ENCODE results near the gene NR3C2.
A peak's percentile ranks its signal among the peaks of the same experiment; 100 is the strongest.

The NR3C2 gene
- 0 to 1.8 (median 0.57) reads per million in 18 experiments for total RNA-seq

DNA sequence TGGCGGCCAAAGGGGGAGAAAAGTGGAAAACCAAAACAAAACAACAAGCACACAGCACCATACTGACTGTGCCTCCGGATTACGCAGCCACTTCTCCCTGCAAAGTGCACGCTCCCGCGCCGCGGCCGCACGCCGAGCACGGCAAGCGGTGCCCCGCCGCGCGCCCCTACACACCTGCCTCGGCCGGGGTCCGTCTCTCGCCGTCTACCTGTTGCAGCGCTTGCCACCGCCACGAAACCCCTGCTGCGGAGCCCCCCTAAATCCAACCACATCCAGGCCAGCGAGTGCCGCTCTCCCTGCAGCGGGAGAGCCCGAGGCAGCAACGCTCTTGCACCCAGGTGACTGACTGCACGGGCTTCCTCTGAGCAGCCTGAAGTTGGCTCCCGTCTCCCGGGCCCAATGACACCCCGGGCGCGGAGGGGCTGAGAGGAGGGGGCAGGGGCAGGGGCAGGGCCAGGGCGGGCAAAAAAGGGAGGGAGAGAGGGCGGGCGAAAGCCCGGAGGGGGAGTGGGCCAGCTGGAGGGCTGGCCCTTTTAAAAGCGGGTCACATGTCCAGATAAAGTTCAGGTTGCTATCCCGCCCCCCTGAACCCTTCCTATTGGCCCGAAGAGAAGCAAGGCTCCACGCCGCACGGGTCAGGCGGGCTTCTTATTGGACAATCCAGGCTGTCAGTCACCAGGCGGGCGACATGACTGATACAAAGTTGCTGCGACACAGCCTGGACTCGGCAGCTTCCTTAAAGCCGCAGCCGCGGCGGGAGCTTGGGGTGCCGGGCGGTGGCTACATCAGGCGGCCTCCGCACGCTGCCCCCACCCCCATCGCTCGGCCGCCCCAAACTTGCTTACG lies at the start of gene NR3C2:
Gene NR3C2 (minus strand): TSS at position 429 of the 846 bp plus-strand sequence.
- peak; percentile 99 for DNase-seq

DNA sequence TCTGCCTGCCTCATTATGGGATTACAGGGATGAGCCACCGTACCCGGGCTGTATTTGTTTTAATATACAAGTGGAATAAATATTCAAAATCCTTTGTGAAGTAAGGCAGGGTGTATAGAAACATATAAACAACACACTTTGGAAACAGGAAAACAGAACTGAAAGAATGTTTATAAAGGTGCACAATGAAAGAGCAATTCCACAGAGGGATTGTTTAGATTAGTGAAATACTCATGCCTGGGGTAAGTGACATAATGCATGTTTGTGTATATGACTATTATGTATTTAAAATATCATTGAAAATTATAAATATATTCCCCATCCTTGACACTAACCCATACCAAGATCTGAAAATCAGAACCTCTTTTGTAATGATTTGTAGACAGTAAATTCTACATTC lies 45.0 kb upstream of the NR3C2 start:
- no peak for DNase-seq

DNA sequence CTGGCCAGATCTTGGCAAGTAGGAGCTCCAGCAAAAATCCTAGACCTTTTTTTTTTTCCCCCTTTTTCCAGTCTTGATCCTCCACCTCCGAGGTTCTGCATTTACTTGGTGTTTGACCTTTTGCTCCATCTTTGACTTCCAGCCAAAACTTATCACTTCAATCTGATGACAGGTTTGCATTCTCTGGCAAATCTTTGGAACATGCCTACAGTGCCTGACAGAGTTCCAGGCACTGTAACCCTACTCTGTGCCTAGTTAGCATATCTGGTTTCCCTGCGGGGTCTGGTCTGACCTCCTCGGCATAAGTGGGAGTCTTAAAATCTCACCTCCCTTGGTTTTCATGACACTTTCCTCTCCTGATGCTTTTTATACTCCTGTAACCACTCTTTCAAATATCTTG lies 39.4 kb upstream of the NR3C2 start:
- no peak for DNase-seq

DNA sequence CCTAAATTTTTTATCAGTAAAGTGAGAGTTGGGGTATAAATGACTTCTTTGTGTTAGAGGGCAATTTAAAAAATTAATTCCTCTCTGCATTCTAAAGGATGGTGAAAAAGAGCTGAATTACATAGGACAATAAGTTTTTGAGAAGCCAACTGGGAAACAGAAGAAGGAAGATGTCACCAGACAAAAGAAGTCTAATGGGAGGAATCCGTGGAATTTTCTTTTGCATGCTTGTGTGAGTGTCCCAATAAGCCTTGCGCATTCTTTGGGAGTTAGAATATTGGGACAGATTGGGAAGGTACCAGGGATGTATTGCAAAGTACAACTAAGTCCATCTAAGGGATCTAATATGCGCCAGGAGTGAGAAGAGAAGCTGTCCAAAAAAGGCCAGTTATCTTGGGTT lies 35.1 kb upstream of the NR3C2 start:
- DNase-seq: no peak

DNA sequence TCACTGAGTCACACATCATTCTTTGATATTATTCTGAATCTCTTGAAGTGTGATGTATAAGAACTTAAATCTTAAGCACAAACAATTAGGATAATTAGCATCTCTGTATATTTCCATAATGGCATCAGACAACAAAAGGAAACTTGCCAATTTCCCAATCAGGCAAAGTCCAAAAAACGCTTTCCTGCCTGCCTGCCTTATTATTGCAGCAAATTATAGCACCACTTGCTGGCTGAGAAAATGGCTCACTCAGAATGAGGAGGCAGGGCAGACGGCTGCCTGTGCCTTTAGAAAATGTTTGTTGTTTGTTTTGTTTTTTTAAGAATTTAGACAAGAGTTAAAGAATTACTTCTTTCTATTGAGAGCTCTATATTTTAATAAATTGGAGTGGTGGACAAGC lies 27.7 kb upstream of the NR3C2 start:
- DNase-seq: no peak

DNA sequence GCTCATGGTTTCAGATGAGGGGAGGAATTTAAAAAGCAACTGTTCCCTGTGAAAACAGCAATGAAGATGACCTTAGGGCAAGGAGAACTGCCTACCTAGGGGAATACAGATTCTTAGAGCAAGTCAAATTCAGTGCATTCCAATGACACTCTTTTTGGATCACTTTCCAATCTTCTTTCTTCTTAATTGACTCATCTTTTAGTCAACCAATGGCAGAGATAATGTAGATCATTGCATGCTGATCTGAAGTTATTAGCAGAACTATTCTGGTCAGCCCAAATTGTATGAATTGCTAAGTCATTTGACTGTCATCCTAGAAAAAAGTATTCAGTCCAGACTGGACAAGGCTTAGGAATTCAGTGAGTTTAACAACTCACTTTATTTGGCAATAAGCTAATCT lies 12.6 kb upstream of the NR3C2 start:
- DNase-seq: no peak

DNA sequence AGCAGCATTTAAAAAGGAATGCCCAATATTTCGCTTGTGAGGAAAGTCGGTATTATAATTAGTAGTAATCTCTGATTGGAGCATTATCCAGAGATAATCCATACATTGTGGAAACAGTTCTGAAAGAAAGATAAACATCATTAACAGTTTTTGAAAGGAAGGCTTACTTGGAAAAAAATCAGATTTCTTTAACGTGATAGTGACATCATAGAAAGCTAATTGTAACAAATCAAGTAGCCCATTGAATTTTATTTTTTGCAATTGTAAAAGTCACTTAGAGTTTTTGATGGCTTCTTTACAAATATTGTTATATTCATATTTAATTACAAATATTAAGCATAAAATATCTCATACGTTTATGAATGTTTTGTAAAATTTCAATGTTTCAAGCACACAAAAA lies 11.6 kb upstream of the NR3C2 start:
- no peak for DNase-seq

DNA sequence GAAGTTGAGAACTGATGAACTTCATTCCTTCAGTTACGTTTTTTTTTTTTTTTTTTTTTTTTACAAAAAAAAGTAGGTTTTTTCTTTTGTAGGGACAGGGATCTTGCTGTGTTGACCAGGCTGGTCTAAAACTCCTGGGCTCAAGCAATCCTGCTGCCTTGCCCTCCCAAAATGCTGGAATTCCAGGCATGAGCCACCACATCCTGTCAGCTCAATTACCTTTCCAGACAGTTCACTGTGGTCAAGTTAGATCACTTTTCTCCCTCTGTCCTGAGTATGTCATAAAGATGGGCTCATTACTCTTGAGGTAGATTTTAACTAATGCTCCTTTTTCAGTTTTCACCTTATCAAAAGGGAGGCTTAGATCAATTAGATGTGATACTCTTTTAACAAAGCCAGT lies 10.8 kb upstream of the NR3C2 start:
- no peak for DNase-seq

DNA sequence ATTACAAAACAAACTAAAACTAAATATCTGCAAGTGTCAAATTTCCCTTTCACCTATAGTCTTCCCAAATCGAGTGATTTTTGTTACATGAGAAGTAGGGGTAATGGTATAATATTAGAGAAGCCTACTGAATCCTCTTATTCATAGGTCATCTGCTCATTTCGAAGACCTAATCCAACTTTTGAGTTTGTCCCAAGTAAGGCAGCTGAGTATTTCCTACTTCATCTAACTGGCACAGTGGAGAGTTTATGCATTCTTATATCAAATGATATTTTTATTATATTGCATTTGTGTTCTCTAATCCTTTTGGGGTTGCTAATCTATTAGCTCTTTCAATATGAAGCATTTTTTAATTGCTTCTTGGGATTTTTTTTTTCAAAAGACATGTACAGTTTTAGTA lies 7.7 kb upstream of the NR3C2 start:
- DNase-seq: no peak

DNA sequence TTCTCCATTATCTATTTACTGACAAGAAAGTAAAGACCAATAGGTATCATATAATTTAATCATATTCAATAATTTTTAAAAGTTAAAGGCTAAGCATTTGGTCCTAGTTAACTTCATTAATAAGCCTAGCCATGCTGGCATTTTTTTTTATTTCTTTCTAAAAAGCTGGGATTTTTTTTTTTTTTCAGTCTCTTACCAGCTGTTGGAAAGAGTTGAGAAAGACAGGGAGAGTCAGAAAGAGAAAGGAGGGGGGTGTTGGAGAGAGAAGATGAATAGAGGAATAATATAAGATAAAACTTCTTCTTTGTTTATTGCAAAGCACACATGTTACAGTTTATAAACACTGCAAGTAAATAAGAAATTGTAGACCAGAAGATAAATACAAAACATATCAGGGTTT lies 5.9 kb upstream of the NR3C2 start:
- DNase-seq: no peak

DNA sequence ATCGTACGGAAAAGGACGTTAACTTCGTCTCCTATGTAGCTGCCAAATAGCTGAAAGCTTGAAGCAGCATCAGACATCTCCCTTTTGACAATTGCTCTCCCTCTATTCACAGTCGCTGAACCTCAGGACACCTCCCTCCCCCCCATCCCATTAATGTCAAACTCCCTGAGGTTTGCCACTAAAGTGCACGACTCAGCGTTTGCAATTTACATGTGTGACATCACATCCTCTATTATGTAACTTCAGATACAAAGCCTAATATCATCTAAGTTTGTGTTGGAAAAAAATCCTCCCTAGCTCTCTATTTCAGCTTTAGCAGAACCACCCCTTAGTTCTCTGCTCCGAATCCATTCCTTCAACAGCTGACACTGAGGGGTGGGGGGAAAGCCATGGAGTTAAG lies 5.5 kb upstream of the NR3C2 start:
- DNase-seq: peak in 1 of 2 donors; percentile 8

DNA sequence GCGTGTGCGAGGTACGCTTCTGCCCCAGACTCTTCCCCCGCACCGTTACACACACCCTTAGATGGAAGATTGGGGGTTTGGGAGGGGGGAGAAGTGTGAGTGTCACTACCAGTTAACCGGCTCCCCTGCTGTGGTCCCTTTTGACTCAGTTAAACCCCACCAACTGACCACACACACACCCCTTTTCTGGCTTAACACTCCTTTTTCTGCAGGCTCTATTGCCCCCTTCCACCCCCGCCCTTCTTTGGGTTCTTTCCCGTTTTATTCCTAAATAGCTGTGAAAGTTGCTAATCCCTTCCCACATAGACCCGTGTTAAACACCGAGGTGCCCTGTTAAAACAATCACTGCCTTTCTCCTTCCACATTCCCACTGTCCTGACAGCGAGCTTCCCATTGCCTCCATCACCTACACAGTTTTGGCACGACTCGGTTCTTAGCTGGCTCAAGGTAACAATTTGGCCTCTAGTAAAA lies 3.7 kb upstream of the NR3C2 start:
- no peak for DNase-seq

DNA sequence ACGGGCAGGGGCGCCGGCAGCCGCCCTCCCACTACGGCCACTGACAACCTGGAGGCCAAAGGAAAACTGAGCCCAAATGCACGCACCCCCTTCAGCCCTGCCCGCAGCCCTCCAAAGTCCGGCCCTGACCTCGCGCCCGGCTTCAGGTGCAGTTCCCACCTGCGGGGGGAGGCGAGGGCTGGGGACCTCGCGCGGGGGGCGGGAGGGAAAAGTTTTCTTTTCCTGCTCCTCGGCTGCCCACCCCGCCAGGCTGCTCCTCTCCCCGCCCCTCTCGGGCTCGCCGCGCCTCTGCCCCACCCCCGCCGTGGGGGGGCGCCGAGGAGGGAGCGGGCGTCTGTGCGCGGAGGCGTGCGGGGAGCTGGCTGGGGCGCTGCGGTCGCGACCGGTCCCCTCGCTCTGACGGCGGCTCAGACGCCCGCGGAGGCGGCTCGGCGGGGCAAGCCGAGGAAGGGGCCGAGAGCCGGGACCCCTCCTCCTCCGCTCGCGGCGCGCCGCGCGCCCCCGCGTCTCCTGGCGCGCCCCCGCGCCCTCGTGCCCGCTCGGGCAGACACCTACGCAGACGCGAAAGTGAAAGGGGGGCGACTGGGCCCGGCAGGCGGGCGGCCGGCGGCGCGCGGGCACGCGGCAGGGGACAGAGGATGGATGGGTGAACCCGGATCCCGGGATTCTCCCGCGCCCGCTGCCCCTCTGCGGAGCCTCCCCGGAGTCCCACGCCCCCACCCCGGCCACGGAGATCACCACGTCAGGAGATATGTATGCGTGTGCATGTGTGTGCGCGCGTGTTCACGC lies 3.1 kb upstream of the NR3C2 start:
- no peak for DNase-seq

DNA sequence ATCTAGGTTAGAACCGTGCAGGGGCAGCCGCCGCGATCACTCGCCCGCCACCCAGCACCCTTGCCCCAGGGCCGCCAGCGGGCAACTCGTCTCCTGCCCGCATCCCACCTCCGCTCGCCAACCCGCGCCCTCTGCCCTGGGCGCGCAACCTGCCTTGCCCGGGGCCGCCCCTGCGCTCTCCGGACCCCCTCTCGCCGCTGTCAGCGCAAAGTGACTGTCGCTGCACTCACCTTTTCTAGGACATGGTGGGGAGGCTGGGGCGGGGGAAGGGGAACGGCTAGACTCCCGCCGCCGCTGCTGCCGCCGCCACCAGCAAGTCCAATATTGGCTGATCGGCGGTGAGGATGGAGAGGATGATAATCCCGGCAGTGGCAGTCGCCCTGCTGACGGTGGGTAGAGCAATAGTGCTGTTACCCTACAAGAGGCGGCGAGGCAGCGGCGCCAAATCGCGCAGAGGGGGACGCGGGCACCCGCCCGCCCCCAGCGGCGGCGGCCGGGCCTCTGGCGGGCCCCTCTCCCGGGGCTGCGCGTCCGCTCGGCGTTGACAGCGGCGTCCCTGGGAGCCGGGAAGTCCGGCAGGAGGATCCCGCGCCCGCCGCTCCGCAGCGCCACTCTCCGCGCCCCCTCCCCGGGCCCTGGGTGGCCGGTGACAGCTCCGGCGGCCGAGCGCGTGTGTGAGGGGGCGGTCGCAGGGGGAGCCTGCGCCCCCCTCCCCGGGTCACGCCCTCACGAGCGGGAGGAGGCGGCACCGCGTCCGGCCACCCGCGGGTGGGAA lies 2.3 kb upstream of the NR3C2 start:
- DNase-seq: no peak

DNA sequence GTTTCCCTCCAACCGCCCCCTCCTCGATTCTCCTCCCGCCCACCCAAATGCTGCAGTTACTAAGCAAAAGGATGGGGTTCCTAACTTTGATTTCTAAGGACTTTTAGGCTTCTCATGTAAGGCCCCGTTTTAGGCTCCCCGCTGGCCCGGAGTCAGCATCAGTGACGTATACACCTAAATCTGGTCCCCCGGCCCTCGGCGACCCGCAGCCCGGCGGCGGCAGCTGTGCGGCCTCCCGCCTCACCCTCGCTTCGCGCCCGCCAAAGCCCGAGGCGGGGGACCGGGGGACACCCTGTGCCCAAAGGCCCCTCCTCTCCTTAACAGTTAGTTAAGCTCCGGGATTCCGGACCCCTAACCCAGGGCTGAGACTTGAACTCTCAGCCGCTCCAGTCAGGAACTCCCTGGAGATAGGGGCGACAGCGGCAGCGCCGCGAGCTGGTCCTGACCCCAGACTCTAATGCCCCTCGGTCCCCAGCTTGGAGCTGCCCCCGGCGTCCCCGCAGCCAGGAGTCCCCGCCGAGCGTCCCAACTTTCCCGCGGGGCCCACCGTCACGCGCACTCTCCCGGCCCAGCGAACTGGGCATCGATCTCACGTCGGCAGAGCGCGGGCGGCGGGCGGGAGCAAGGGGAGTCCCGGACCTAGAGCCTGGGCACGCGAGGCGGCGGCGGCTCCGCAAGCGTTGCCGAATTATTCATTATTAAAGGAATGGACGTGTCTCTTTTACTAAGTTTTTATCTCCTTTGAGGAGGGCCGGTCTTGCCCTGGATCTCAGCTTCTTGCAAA lies 1.5 kb upstream of the NR3C2 start:
- no peak for DNase-seq

DNA sequence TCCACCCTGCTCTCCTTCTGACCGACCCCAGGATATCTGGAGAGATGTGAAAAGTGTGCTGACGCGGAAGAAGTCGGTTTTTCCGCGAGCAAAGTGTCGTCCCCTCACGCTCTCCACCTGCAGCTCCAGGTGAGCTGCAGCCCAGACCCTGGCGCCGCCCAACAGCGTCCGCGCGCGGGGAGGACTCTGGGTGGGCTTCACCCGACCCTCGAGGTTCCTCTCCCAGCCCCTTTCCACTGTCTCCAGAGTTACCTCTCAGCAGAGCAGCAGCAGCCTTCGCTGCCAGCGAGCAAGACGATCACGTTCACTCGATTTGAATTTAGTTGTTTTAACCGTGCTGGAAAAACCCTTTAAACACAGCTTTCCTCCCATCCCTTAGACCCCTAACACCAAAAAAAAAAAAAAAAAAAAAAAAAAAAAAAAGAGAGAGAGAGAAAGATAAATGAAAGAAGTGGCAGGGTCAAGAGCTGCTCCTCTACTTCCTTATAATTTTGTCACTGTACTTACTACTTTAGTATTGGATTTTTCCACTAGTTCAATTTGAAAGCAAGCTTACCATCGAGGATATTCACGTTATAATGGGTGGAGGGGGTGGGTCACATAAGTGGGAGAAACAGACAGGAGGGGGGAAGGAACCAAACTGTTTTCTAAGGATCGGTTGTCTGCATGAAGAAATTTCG lies 758 bp upstream of the NR3C2 start:
- no peak for DNase-seq

DNA sequence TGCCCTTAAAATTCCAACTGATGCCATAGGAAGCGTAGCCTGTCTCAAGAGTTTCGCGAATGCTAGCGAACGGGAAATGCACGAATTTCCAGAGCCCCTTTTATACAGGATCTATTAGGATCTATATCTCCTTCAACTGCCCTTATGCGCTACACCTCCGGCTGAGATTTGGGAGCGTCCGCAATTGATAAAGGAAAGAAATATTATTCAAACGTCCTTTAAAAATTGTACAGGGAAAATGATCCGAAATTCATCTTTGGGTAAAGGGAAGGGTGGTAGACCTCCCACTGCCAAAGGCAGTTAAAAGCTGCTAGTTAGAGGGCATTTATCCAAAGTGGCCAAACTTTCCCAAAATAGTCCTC lies 609 bp downstream of the NR3C2 start:
- DNase-seq: no peak

DNA sequence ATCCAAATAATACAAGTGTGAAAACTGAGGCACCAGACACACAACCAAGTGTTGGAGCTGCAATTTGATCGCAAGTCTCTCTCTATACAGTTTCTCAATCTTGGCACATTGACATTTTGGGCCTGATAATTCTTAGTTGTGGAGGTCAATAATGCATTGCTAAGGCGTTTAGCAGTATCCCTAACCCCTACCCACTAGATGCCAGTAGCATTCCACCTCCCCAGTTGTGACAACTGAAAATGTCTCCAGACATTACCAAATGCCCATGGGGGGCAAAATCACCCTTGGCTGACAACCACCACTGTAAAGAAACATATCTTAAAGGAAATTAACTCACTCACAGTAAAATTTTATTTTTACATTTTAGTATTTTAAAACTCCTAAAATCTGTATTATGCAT lies 4.2 kb downstream of the NR3C2 start:
- no peak for DNase-seq

DNA sequence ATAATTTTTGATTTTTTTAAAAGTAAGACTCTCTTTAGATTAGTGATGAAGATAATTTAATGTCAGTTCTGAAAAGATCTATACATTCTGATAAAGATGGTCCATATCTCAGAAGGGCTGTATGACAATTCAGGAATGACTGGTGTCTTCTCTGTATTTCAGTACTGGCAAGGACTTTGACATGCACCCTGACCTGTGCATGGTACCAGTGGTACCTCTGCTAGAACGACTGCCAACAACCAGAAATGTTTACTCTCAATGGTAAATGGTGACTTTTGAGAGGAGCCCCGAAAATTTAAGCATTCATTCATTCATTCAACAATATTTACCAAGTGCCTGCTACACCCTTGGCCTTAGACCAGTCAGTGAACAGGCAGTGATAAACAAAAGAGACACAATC lies 4.8 kb downstream of the NR3C2 start:
- no peak for DNase-seq

DNA sequence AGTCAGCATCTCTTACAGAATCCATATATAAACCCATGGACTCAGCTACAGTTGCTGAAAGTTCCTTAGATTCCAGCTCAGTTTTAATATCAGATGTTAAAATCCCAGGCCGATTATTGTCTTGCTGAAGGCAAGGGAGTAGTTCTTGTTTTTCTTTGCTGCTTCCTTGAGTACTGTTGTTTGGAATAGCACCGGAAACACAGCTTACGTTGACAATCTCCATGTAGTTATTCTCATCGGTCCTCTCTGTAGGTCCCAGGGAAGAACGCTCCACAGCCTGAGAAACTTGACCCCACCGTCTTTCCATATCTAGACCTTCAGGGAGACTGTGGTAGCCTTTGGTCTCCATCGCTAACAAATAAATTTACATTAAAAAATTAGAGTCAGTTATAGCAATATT lies 5.7 kb downstream of the NR3C2 start:
- no peak for DNase-seq

DNA sequence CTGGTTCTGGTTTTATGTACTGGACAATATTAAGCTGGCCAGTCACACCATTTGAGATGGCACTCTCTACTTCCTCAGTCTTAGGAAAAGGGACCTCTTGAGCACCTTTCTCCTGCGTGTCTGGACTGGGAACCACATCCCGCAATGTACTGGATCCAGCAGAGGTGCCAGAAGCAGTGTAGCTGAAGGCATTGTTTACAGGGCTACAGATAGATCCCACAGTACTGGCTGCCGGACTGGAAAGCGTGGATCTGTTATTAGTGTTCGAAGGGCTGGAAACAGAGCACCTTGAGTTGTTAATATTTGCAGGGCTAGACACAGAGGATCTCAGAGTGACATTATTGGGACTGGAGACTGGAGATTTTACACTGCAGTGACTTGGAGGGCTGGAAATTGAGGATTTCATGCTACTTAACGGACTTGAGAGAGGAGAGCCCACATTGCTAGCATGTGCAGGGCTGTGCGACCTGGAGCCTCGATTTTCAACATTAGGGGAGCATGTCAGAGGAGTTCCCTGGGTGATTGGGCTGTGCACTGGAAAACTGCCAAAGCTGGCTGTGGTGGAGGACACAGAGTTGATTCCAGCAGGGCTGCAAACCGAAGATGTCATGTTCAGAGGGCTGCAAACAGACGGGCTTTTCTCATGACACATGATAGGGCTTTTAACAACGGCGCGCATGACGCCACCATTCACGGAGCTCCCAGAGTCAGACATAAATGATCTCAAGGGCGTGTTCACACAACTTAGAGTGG lies 6.4 kb downstream of the NR3C2 start:
- DNase-seq: no peak

Data from inflammatory macrophage (primary cell).